ENCODE measurements around the gene TMEM219. TPM values are rescaled to one million over a fixed set of nuclear protein-coding genes. Genes with fewer than 3 reads are reported as not detected.
A peak's percentile ranks its signal among the peaks of the same experiment; 100 is the strongest.
"Not testable (repeated sequence)": the region's sequence is repeated elsewhere in the genome, so short reads cannot be mapped to it uniquely, and the experiment has no call there.

Gene TMEM219
- polyA plus RNA-seq, 5 donors = 94.6 to 126 (median 108) TPM

DNA sequence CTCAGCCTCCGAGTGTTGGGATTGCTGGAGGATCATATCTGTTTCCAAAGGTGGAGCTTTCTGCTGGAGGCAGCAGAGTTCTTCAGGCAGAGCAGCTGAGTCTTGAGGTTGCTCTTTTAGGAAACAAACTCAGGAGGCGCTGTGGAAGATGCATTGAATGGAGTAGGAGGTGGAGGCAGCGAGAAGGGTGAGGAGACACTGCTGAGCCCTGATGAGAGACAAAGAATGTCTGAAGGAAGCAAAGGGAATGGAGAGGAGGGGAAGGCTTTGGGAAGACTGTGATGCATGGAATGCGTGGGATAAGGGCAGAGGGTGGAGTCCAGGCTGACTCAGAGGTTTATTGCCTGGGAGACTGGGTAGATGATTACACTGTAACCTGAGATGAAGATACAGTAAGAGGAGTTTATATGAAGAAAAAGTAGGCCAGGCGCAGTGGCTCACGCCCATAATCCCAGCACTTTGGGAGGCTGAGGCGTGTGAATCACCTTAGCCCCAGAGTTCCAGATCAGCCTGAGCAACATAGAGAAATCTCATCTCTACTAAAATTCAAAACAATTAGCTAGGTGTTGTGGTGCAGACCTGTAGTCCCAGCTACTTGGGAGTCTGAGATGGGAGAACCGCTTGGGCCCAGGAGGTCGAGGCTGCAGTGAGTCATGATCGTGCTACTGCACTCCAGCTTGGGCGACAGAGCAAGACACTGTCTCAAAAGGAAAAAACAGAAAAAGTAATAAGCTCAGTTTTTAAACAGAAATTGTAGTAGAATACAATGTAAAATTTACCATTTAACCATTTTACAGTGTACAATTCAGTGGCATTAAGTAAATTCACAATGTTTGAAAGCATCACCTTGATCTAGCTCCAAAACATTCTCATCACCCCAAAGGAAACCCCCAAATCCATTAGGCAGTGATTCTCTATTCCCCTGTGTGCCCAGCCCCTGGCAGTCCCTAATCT is 17.8 kb upstream of the TMEM219 start:
- DNase-seq = no peak

DNA sequence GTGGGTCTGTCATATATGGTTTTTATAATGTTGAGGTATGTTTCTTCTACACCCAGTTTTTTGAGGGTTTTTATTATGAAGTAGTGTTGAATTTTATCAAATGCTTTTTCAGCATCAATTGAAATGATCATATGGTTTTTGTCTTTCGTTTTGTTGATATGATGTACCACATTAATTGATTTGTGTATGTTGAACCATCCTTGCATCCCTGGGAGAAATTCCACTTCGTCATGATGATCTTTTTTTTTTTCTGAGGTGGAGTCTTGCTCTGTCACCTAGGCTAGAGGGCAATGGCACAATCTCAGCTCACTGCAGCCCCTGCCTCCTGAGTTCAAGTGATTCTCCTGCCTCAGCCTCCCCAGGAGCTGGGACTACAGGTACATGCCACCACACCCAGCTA is 14.0 kb upstream of the TMEM219 start:
- no peak for DNase-seq

GRCh38 chr16:29950806-29951461 is 10.9 kb upstream of the TMEM219 start:
- DNase-seq = no peak

DNA sequence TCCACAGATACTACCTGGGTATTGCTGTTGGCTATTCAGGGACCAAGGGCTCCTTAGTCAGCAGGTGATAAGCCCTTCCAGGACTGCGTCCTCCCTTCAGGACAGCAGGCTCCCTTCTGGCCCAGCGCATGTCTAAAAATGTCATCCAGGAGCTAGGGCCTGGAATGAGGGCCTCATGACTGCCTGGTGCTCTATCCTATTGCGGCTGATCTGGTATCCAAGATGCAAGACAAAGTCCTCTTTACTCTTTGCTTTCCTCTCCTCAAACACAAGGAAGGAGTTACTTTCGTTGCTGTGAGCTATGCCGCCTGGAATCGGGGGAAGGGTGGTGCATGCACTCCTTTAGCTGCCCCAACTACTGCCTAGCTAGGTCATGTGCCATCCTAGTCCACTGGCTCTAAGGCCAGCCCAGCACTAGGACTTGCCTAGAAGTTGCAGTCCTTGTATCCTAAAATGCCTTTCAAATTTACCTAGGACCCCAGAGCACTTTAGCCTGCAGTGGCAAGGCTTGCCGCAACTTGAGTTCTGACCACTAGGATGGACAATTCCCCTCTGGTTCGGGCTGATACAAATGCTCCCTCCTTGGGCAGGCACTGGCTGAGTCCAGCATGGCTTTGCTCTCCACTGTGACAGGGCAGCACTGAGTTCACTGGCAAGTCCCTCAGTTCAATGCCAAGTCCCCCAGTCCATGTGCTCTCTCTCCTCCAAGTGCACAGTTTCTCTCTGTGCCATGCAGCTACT is 10.1 kb upstream of the TMEM219 start:
- no peak for DNase-seq

DNA sequence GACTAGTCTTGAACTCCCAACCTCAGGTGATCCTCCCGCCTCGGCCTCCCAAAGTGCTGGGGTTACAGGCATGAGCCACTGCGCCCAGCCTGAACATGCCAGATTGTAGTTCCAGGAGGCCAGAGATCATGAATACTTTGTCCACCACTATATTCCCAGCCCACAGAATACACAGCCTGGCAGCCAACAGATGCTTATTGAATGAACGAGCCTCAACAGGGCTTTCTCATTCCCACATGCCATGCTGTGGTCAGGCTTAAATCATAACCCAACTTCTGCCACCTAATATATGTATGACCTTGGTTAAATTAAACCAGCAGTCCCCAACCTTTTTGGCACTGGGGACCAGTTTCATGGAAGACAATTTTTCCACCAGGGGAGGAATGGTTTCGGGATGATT is 3.1 kb upstream of the TMEM219 start:
- DNase-seq = no peak

GRCh38 chr16:29959293-29959692 is 2.6 kb upstream of the TMEM219 start:
- no peak for DNase-seq

GRCh38 chr16:29959821-29960220 is 2.1 kb upstream of the TMEM219 start:
- not testable (repeated sequence) for DNase-seq

DNA sequence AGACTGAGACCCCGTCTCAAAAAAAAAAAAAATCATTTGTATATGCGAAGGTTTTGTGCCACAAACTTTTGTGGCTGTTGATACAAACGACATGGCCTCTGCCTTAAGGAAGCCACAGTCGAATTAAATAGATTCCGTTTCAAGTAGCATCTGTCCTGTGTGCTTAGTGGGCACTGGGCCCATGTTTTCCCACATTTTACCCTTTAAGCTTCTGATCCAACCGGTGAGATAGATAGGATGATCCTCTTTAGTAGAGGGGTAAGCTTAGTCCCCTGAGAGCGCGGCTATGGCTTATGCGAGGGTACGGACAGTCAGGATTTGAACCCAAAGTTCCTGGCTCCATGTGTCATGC is 776 bp upstream of the TMEM219 start:
- no peak for DNase-seq

DNA sequence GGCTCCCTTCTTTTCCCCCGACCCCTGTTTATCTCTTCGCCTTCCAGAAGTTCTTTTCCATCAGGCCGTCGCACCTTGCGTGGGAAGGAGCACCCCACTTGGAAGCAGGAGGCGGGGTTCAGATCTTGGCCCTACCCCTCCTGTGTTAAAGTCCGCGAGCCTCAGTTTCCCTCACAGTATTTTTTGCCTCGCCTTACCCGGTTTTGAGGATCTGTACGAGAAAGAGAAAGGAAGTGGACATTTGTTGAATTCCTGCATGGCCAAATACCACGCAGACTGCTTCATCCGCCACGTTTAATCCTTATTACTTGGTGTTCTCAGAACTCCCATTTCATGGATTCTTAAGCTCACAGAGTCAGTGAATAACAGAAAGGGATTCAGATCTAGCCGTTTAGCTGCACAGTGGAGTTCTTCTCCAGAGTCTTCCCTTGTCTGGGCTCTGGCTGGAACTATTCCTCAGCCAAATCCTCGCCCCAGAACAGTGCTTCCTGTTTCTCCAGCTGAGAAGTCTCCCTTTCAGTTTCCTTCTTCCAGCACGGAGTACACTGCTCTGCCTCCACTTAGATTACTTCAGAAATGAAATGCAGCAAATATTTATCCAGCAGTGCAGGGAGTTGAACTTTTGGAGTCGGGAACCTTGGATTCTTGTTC is 590 bp downstream of the TMEM219 start:
- peak; percentile 51 to 63 for DNase-seq

- DNase-seq = no peak
These were observed 1.3 kb downstream of the TMEM219 start for GRCh38 chr16:29963021-29963743.

DNA sequence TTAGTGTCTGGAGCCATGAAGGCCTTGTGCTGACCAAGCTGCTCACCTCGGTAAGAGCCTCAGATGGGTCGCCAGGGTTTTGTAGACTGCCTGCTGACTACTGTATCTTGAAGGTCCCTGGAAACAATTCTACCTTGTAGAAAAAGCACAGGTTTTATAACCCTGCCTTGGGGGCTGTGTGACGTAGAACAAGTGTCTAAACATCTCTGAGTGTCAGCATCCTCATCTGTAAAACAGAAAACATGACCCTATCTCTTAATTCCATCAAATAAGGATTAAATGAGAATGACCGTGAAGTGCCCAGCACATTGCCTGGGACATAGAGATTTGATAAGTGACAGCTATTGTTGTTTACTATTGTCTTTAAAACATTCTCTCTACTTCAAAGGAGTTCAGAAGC is 6.3 kb downstream of the TMEM219 start:
- DNase-seq = no peak

DNA sequence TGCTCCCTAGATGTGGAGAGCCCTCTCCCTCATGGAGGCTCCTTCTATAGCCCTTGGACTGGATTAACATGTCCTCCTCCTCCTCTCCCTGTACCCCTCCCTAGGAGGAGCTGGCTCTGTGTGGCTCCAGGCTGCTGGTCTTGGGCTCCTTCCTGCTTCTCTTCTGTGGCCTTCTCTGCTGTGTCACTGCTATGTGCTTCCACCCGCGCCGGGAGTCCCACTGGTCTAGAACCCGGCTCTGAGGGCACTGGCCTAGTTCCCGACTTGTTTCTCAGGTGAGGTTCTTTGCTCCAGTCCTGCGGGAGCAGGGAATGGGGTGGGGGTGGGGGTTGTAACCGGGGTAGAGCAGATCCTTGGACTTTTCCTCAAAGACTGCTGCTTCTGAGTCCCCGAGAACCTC is 9.4 kb downstream of the TMEM219 start:
- no peak for DNase-seq

- DNase-seq = no peak
These were observed 10.6 kb downstream of the TMEM219 start for GRCh38 chr16:29972500-29972899.

DNA sequence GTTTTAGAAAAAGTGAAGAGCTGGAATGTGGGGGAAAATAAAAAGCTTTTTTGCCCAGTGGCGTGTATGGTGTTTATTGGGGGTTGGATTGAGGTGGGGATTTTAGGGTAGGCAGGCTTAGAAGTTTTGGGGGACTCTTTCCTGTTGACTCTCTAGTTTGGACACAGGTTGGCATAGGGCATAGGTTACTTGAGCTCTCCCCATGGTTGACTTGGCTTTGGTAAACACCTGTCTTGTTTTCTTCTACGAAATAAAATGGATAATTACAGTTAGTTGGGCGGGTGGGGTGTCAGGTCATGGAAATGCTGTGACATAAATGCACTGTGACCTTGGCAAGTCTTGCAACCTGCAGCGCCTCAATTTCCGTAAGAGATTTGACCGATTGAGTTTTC is 11.1 kb downstream of the TMEM219 start:
- no peak for DNase-seq

- peak; percentile 99 for DNase-seq
These were observed 11.7 kb downstream of the TMEM219 start, which contains the start of gene TAOK2 for GRCh38 chr16:29973384-29974246. Gene TAOK2 (plus strand): TSS chr16:29973868. CDS start chr16:29977773, 3,905 bp downstream.

DNA sequence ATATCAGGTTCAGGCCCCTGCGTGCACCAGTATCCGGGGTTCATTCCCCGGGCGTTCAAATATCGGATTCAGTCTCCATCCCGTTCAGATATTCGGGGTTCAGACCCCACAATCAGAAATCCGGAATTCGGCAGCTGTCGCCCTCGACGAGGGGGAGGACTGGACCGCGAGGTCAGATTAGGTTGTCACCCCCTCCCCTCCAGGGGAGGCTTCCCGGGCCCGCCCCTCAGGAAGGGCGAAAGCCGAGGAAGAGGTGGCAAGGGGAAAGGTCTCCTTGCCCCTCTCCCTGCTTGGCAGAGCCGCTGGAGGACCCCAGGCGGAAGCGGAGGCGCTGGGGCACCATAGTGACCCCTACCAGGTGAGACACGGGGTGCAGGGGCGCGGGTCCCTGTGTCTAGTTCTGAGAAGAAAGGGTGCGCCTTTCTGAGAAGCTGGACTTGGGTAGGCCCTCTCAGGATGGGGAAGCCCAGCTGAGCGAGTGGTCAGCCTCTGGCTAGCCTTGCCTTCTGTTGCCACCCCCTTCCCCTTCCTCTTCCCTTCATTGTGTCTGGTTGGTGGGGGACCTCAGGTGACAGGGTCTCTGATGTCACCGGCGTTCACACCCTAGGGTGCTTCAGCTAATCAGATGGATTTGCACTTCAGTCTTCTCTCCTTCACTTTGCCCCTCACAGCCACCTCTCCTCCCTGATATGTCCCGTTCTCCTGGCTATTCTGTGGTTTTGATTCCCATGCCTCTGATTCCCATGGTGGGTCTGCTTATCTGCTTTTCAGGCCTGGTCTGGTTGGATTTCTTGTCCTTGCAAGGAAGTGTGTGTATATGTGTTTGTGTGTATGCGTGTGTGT is 12.6 kb downstream of the TMEM219 start:
- DNase-seq = no peak

GRCh38 chr16:29975134-29975538 is 13.3 kb downstream of the TMEM219 start:
- DNase-seq = no peak

- no peak for DNase-seq
These were observed 14.1 kb downstream of the TMEM219 start for GRCh38 chr16:29975811-29976511.
